HG02852 (cell line): Measurements from ENCODE around the gene TSPAN1.

ENCODE experiments used
- ATAC-seq: cut with Tn5 transposase; IDR thresholded peaks from one replicate; pipeline ENCODE4 v1.9.1; 2021; ENCODE audit warnings: mild to moderate bottlenecking, moderate library complexity; ENCODE audit not compliant: unreplicated experiment

The TSPAN1 gene

GRCh38 chr1:46186076-46186475 lies 11.2 kb downstream of the TSPAN1 start:
- no peak for ATAC-seq

- ATAC-seq, result no peak
These were observed 12.4 kb downstream of the TSPAN1 start for GRCh38 chr1:46187106-46187869.

- ATAC-seq, result no peak
These were observed 13.6 kb downstream of the TSPAN1 start for GRCh38 chr1:46188295-46189030.

- no peak for ATAC-seq
These were observed 15.7 kb downstream of the TSPAN1 start for GRCh38 chr1:46190539-46190938.

- ATAC-seq, result no peak
These were observed 16.3 kb downstream of the TSPAN1 start for GRCh38 chr1:46191033-46191701.

- ATAC-seq, result no peak
These were observed 17.3 kb downstream of the TSPAN1 start for GRCh38 chr1:46192171-46192570.

- no peak for ATAC-seq
These were observed 18.4 kb downstream of the TSPAN1 start for GRCh38 chr1:46193285-46193684.

GRCh38 chr1:46193984-46194570 lies 19.2 kb downstream of the TSPAN1 start:
- no peak for ATAC-seq

- no peak for ATAC-seq
These were observed 19.8 kb downstream of the TSPAN1 start for GRCh38 chr1:46194641-46195193.

- no peak for ATAC-seq
These were observed 21.7 kb downstream of the TSPAN1 start for GRCh38 chr1:46196609-46197008.

GRCh38 chr1:46197560-46197963 lies 22.7 kb downstream of the TSPAN1 start:
- ATAC-seq, result no peak

- ATAC-seq, result peak; percentile 87
These were observed 23.3 kb downstream of the TSPAN1 start, which contains the start of gene POMGNT1 for GRCh38 chr1:46197964-46198811. Gene POMGNT1, minus strand, starts transcription at chr1:46198434. Its CDS starts 613 bp downstream, at chr1:46197821.

- ATAC-seq, result no peak
These were observed 24.4 kb downstream of the TSPAN1 start for GRCh38 chr1:46199233-46199749.

GRCh38 chr1:46203738-46204405 lies 29.0 kb downstream of the TSPAN1 start:
- ATAC-seq, result no peak

GRCh38 chr1:46204406-46204742 lies 29.5 kb downstream of the TSPAN1 start:
- no peak for ATAC-seq

- ATAC-seq, result no peak
These were observed 30.3 kb downstream of the TSPAN1 start for GRCh38 chr1:46205141-46205540.

- ATAC-seq, result no peak
These were observed 30.9 kb downstream of the TSPAN1 start for GRCh38 chr1:46205791-46206190.

GRCh38 chr1:46206399-46206798 lies 31.5 kb downstream of the TSPAN1 start:
- no peak for ATAC-seq

GRCh38 chr1:46210561-46210960 lies 35.7 kb downstream of the TSPAN1 start:
- ATAC-seq, result no peak
